KMS-11 (cell line): ENCODE measurements around the gene DPEP2NB.
"Not testable (repeated sequence)": the region's sequence is repeated elsewhere in the genome, so short reads cannot be mapped to it uniquely, and the experiment has no call there.

Experiments used
- H2AFZ ChIP-seq: fragments of 200-600 bp; sonication (generic); 2 replicates; pipeline ENCODE4 v1.6.1; 2016; ENCODE audit warnings: antibody characterized with exemption, mixed run types, low read depth
- H3K27ac ChIP-seq: fragments of 200-600 bp; sonication (generic); 2 replicates; pipeline ENCODE4 v1.6.1; 2016; ENCODE audit warnings: mild to moderate bottlenecking, mixed run types
- H3K27me3 ChIP-seq: fragments of 200-600 bp; sonication (generic); 2 replicates; pipeline ENCODE4 v1.6.1; 2017; ENCODE audit warnings: mild to moderate bottlenecking, low read depth, mixed run types, moderate library complexity; ENCODE audit not compliant: insufficient read depth
- H3K36me3 ChIP-seq: fragments of 200-600 bp; sonication (generic); 2 replicates; pipeline ENCODE4 v1.6.1; 2017; ENCODE audit warnings: mild to moderate bottlenecking, mixed run types; ENCODE audit not compliant: insufficient read depth
- H3K4me1 ChIP-seq: fragments of 200-600 bp; sonication (generic); 2 replicates; pipeline ENCODE4 v1.6.1; 2016; ENCODE audit warnings: mild to moderate bottlenecking, low read depth, mixed run types; ENCODE audit not compliant: poor library complexity, severe bottlenecking
- H3K4me2 ChIP-seq: fragments of 200-600 bp; sonication (generic); 2 replicates; pipeline ENCODE4 v1.7.0; 2016; ENCODE audit warnings: mild to moderate bottlenecking, mixed run types
- H3K4me3 ChIP-seq: fragments of 200-600 bp; sonication (generic); IDR thresholded peaks from 2 replicates; pipeline ENCODE4 v1.6.1; 2017; ENCODE audit warnings: low read depth, low read length, mixed read lengths; ENCODE audit not compliant: insufficient read depth
- H3K79me2 ChIP-seq: fragments of 200-600 bp; sonication (generic); 2 replicates; pipeline ENCODE4 v1.6.1; 2016; ENCODE audit warnings: low read depth, mixed run types; ENCODE audit not compliant: insufficient read depth
- H3K9ac ChIP-seq: fragments of 200-600 bp; sonication (generic); 2 replicates; pipeline ENCODE4 v1.6.1; 2016; ENCODE audit warnings: mild to moderate bottlenecking, mixed run types
- H4K20me1 ChIP-seq: fragments of 200-600 bp; sonication (generic); 2 replicates; pipeline ENCODE4 v1.6.1; 2016; ENCODE audit warnings: mild to moderate bottlenecking, mixed run types; ENCODE audit not compliant: insufficient read depth
- TF ChIP-seq, protein P1 (sequence below): fragments of 200-600 bp; sonication (generic); conservative IDR thresholded peaks from 2 replicates; pipeline ENCODE4 v1.6.1; 2017; ENCODE audit warnings: low read depth, mild to moderate bottlenecking, antibody characterized with exemption, low read length, moderate library complexity, mixed read lengths

The DPEP2NB gene

DNA sequence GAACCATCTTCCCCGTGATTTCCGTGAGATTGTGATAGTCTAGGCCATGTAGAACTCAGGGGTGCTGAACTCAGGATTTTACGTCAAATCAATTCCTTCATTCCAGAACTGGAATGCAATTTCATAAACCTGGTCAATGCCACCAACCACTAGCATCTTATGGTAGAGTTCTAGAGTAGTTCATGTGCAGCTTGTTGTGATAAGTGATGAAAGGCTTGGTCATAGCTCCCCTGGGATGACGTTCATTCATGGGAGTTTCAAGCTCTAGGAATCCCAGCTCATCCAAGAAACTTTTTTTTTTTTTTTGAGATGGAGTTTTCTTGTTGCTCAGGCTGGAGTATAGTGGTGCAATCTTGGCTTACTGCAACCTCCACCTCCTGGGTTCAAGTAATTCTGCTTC is 12.7 kb downstream of the DPEP2NB start:
- H3K79me2 ChIP-seq, result no peaks in the 10 kb centered on the region
- TF ChIP-seq, protein P1, sequence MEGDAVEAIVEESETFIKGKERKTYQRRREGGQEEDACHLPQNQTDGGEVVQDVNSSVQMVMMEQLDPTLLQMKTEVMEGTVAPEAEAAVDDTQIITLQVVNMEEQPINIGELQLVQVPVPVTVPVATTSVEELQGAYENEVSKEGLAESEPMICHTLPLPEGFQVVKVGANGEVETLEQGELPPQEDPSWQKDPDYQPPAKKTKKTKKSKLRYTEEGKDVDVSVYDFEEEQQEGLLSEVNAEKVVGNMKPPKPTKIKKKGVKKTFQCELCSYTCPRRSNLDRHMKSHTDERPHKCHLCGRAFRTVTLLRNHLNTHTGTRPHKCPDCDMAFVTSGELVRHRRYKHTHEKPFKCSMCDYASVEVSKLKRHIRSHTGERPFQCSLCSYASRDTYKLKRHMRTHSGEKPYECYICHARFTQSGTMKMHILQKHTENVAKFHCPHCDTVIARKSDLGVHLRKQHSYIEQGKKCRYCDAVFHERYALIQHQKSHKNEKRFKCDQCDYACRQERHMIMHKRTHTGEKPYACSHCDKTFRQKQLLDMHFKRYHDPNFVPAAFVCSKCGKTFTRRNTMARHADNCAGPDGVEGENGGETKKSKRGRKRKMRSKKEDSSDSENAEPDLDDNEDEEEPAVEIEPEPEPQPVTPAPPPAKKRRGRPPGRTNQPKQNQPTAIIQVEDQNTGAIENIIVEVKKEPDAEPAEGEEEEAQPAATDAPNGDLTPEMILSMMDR, result no peak
- H3K4me3 ChIP-seq, result no peak overlapping the region
- H2AFZ ChIP-seq, result no peak overlapping the region
- H3K36me3 ChIP-seq, result no peaks in the 10 kb centered on the region
- no peak overlapping the region for H3K9ac ChIP-seq
- no peaks in the 10 kb centered on the region for H3K27me3 ChIP-seq
- no peak overlapping the region for H3K4me2 ChIP-seq
- no peak overlapping the region for H3K27ac ChIP-seq
- H3K4me1 ChIP-seq, result no peaks in the 10 kb centered on the region
- no peaks in the 10 kb centered on the region for H4K20me1 ChIP-seq

- TF ChIP-seq, protein P1, result no peak
Measured at GRCh38 chr16:68000450-68000849, 15.3 kb downstream of the DPEP2NB start.

DNA sequence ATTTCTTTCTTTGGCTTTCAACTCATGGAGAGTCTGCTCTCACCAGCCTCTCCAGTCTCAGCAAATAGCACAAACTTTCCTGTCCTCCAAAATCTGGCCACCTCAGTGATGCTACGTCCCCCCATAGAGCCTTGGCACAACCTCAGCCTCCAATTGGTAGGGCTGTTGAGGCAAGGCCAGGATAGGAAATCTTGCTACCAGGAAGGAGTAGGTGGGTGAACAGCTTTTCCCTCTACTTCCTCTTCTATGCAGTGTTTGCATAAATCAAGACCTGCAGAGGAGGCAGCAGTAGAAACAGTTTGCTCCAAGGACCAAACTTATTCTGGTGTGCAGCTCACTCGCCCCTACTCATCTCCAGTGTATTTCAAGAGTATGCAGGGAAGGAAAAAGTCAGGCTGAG is 15.7 kb downstream of the DPEP2NB start:
- Histone ChIP-seq H3K4me1 (no peaks in the 10 kb centered on the region), H3K4me2 (no peak overlapping the region), H3K27ac (no peak overlapping the region), H3K9ac (no peak overlapping the region), H3K79me2 (no peaks in the 10 kb centered on the region), H3K36me3 (no peaks in the 10 kb centered on the region), H3K4me3 (no peak overlapping the region), H3K27me3 (no peaks in the 10 kb centered on the region), H2AFZ (no peak overlapping the region), H4K20me1 (no peaks in the 10 kb centered on the region)
- TF ChIP-seq, protein P1, result no peak

More at GRCh38 chr16:68000450-68000849, 15.3 kb downstream of the DPEP2NB start:
- no peaks in the 10 kb centered on the region for H3K79me2 ChIP-seq
- no peak overlapping the region for H2AFZ ChIP-seq
- H4K20me1 ChIP-seq, result no peaks in the 10 kb centered on the region
- H3K36me3 ChIP-seq, result no peaks in the 10 kb centered on the region
- H3K4me1 ChIP-seq, result no peaks in the 10 kb centered on the region
- H3K27me3 ChIP-seq, result no peaks in the 10 kb centered on the region
- H3K27ac ChIP-seq, result no peak overlapping the region
- no peak overlapping the region for H3K4me3 ChIP-seq
- H3K9ac ChIP-seq, result no peak overlapping the region
- H3K4me2 ChIP-seq, result no peak overlapping the region

DNA sequence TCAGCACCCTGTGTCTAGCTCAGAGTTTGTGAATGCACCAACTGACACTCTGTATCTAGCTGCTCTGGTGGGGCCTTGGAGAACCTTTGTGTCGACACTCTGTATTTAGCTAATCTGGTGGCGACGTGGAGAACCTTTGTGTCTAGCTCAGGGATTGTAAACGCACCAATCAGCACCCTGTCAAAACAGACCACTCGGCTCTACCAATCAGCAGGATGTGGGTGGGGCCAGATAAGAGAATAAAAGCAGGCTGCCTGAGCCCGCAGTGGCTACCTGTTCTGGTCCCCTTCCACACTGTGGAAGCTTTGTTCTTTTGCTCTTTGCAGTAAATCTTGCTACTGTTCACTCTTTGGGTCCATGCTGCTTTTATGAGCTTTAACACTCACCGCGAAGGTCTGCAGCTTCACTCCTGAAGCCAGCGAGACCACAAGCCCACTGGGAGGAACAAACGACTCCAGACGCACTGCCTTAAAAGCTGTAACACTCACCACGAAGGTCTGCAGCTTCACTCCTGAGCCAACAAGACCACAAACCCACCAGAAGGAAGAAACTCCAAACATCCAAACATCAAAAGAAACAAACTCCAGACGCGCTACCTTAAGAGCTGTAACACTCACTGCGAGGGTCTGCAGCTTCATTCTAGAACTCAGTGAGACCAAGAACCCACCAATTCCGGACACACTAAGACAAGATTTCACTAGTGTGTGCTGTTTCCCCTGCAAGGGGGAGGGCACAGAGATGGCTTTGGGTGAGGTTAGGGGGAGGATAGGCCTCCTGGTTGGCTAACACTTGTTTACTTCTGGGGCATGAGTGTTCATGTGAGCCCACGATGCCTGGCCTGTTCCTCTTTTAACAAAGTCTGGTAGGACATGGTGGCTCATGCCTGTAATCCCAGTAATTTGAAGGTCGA is 16.7 kb downstream of the DPEP2NB start, which contains the start of gene DPEP2:
Gene DPEP2, minus strand, starts transcription at position 706 of the 910 bp plus-strand sequence. CDS start 6,272 bp downstream, outside the sequence.
- not testable (repeated sequence) for H3K27ac ChIP-seq, H3K4me3 ChIP-seq, H3K4me1 ChIP-seq, H3K27me3 ChIP-seq, H3K9ac ChIP-seq, H2AFZ ChIP-seq, H3K4me2 ChIP-seq, H3K79me2 ChIP-seq, H3K36me3 ChIP-seq, H4K20me1 ChIP-seq

DNA sequence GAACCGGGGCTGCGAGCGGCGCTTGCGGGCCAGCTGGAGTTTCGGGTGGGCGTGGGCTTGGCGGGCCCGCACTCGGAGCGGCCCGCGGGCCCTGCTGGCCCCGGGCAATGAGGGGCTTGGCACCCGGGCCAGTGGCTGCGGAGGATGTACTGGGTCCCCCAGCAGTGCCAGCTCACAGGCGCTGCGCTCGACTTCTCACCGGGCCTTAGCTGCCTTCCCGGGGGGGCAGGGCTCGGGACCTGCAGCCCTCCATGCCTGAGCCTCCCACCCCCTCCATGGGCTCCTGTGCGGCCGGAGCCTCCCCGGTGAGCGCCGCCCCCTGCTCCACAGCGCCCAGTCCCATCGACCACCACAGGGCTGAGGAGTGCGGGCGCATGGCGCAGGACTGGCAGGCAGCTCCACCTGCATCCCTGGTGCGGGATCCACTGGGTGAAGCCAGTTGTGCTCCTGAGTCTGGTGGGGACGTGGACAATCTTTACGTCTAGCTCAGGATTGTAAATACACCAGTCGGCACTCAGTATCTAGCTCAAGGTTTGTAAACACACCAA is 17.4 kb downstream of the DPEP2NB start:
- H3K9ac ChIP-seq, H3K4me1 ChIP-seq, H3K27me3 ChIP-seq, H2AFZ ChIP-seq, H3K79me2 ChIP-seq, H3K36me3 ChIP-seq, H3K27ac ChIP-seq, H3K4me2 ChIP-seq, H4K20me1 ChIP-seq, H3K4me3 ChIP-seq: not testable (repeated sequence)
